Lower leg skin (tissue), 4 donors: ENCODE data around the gene FUS. TPM values are rescaled to one million over a fixed set of nuclear protein-coding genes. Genes with fewer than 3 reads are reported as not detected.
"Not testable (repeated sequence)": the region's sequence is repeated elsewhere in the genome, so short reads cannot be mapped to it uniquely, and the experiment has no call there.

Experiments
- DNase-seq, 2 donors: peaks; one replicate each; pipeline ENCODE4 v3.0.0-alpha.2; 2019; ENCODE audit warnings: low spot score in 2 of 2
- H3K4me3 ChIP-seq: fragments of 200-600 bp; sonication (generic); 2 replicates; pipeline ENCODE4 v1.5.1; 2017; ENCODE audit warnings: mild to moderate bottlenecking, low read depth; ENCODE audit not compliant: poor library complexity, severe bottlenecking
- POLR2A ChIP-seq, 2 donors: fragments of 450-650 bp; IDR thresholded peaks; one replicate each; pipeline ENCODE4 v1.6.1; 2016 to 2017; ENCODE audit warnings: antibody characterized with exemption in 2 of 2, mild to moderate bottlenecking in 1 of 2, moderate library complexity in 1 of 2
- WGBS, 2 donors: methylation state at CpG; one replicate each; pipeline ENCODE4 v1.1.5; 2018; 5-methylcytosine and 5-hydroxymethylcytosine counted together
- intact Hi-C: fragments of 100-400 bp; cut with DNase I; formaldehyde crosslinking; loops from one replicate; pipeline ENCODE4 v1.15.0; 2023; ENCODE audit warnings: low total_unique reads
- total RNA-seq, 4 donors: library from RNA; depleted of rRNA; stranded (reverse); fragments of >200 nt; gene quantifications; one replicate each; pipeline ENCODE4 v1.1.0, GENCODE V29; 2016
- TF ChIP-seq, protein P1 (sequence below), 3 donors: fragments of 450-650 bp; IDR thresholded peaks; one replicate each; pipeline ENCODE4 v1.5.1; 2016; ENCODE audit warnings: antibody characterized with exemption in 3 of 3, mild to moderate bottlenecking in 3 of 3, moderate library complexity in 2 of 3

The FUS gene
- total RNA-seq, 4 donors from 2014 or later, result 31.9 to 55.8 (median 34.9) TPM

DNA sequence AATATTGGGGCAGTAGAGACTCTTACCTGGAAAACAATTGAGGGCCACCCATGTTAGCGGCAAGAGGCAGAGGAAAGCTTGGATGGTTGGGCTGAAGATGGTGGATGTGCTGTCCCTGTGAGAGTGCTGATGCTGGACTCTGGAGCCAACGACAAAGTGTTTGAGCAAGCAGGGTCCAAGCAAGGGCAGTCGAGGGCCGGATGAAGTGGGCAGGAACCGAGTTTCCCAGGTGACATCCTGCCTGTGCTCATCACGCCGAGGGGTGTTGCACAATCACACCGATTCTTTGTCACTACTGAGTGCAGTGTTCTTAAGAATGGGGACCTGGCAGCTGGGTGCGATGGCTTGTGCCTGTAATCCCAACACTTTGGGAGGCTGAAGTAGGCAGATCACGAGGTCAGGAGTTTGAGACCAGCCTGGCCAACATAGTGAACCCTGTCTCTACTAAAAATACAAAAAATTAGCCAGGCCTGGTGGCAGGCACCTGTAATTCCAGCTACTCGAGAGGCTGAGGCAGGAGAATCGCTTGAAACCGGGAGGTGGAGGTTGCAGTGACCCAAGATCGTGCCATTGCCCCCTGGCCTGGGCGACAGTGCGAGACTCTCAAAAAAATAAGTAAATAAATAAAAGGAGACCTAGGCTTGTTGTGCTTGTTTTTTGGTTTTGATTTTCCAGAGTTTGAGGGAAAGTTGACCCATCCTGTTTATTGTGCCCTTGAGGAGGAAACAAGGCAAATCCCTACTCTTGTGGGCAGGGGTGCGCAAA lies 16.6 kb downstream of the FUS start:
- intact Hi-C loops, result no loop called here
- DNase-seq, result no peak
- H3K4me3 ChIP-seq, result no peak overlapping the region
- no peak for TF ChIP-seq POLR2A (IDR thresholded peaks at IDR 0.05)
- TF ChIP-seq, protein P1, sequence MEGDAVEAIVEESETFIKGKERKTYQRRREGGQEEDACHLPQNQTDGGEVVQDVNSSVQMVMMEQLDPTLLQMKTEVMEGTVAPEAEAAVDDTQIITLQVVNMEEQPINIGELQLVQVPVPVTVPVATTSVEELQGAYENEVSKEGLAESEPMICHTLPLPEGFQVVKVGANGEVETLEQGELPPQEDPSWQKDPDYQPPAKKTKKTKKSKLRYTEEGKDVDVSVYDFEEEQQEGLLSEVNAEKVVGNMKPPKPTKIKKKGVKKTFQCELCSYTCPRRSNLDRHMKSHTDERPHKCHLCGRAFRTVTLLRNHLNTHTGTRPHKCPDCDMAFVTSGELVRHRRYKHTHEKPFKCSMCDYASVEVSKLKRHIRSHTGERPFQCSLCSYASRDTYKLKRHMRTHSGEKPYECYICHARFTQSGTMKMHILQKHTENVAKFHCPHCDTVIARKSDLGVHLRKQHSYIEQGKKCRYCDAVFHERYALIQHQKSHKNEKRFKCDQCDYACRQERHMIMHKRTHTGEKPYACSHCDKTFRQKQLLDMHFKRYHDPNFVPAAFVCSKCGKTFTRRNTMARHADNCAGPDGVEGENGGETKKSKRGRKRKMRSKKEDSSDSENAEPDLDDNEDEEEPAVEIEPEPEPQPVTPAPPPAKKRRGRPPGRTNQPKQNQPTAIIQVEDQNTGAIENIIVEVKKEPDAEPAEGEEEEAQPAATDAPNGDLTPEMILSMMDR (IDR thresholded peaks at IDR 0.05), result no peak
- 84 to 91% methylated on average over 17 of the region's 17 CpGs for WGBS, 2 donors

DNA sequence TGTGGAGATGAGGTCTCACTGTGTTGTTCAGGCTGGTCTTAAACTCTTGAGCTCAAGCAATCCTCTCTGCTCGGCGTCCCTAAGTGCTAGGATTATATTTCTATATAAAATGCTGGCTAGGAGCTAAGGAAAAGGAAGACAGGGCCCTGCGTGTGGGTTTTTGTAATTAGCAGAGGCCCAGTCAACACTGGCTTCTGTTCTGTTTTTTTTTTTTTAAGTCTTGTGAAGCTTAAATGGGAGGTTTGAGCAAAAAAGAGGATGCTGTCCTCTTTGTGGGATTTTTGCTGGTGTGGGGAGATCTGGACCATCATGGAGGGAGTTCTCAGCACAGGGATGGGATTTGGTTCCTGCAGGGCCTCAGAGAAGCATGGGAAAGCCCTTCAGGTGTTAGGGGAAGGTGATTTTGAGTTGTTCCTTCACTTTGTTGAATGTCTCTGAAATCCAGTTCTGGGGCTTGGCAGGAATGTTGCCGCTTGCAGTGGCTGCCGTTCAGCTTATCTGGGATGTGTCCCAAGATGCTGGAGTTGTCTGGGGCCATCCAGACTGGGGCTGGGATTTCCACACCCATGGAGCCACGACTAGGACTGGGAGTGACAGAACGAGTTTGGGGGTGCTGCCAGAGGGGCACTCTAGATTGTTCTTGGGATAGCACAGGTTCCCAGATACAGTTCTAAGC lies 18.4 kb downstream of the FUS start:
- no peak overlapping the region for H3K4me3 ChIP-seq
- intact Hi-C loops, result no loop called here
- 53 to 54% methylated on average over 7 of the region's 7 CpGs for WGBS, 2 donors
- DNase-seq, result no peak
- TF ChIP-seq, protein P1 (IDR thresholded peaks at IDR 0.05), result no peak
- TF ChIP-seq POLR2A (IDR thresholded peaks at IDR 0.05), result no peak

DNA sequence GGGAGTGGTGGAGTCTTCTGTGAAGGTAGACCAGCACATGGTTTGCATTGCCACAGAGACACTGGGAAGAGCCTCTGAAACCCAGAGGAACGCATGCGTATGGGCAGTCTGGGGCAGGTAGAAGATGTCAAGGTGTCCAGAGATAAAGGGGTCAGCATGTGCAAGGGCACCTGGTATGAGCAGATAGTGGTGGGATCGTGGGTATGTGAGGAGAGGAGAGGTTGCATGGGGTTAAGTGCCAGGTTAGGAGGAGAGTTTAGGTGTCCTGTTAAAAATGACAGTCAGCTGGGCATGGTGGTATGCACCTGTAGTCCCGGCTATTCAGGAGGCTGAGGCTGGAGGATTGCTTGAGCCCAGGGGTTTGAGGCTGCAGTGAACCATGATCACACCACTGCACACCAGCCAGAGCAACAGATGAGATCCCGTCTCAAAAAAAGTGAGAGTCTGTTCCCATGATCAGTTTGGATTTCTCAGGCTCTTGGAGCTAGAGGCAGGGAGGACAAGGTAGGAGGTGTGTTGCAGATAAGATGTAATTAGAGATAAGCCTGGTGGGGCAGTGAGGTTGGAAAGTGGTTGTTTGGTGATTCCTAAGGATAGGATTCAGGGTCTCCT lies 19.6 kb downstream of the FUS start:
- WGBS, 2 donors, result 84 to 87% methylated on average over 5 of the region's 5 CpGs
- no peak overlapping the region for H3K4me3 ChIP-seq
- intact Hi-C loops, result no loop called here
- TF ChIP-seq POLR2A (IDR thresholded peaks at IDR 0.05), result no peak
- TF ChIP-seq, protein P1 (IDR thresholded peaks at IDR 0.05), result no peak
- no peak for DNase-seq

DNA sequence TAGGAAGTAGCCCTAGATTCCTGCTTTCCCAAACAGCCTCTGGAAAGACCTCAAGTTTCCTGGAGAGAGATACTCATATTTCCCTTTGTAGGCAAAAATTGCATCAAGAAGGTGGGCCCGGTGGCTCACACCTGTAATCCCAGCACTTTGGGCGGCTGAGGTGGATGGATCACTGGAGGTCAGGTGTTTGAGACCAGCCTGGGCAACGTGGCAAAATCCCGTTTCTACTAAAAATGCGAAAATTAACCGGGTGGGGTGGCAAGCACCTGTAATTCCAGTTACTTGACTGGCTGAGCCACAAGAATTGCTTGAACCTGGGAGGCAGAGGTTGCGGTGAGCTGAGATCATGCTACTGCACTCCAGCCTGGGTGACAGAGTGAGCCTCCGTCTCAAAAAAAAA lies 20.2 kb downstream of the FUS start:
- WGBS, 2 donors, result 69 to 77% methylated on average over 8 of the region's 8 CpGs
- intact Hi-C loops, DNase-seq, H3K4me3 ChIP-seq: not testable (repeated sequence)

DNA sequence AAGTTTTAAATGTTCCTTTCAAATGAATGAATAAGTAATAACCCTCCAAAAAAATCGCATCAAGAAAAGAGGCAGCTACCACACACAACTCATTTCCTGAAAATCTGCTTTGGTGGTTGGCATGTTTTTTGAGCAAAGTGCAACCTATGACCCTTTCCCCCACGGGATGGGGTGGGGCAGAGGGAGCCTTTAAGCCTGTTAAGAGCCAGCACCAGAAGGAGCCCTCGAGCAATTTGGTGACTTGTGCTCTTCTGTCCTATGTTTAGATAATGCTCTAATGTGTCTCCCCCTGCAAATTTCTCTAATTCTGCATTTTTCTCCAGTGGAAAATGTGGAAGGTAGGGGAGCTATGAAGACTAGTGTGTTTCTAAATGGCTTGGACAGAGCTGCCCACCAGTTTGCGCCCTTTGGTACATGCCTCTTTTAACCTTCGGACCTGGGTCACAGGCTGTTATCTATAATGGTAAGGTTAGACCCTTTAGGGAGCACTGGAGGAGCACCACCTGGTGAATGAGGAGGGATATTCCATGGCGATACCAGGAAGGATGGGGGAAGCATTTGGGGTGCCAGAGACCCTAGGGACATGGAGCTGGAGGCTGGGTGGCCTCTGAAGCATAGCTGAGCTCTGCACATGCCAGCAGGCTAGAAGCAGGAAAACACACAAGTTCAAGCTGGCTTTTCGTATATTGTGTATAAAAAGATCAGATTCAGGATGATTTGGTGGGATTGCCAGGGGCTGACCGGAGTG lies 21.1 kb downstream of the FUS start:
- DNase-seq, result no peak
- intact Hi-C loops, result no loop called here
- TF ChIP-seq POLR2A (IDR thresholded peaks at IDR 0.05), result no peak
- TF ChIP-seq, protein P1 (IDR thresholded peaks at IDR 0.05), result no peak
- H3K4me3 ChIP-seq, result no peak overlapping the region
- WGBS, 2 donors, result 39 to 44% methylated on average over 8 of the region's 8 CpGs
